ENCODE data around the gene NDFIP2.

DNA sequence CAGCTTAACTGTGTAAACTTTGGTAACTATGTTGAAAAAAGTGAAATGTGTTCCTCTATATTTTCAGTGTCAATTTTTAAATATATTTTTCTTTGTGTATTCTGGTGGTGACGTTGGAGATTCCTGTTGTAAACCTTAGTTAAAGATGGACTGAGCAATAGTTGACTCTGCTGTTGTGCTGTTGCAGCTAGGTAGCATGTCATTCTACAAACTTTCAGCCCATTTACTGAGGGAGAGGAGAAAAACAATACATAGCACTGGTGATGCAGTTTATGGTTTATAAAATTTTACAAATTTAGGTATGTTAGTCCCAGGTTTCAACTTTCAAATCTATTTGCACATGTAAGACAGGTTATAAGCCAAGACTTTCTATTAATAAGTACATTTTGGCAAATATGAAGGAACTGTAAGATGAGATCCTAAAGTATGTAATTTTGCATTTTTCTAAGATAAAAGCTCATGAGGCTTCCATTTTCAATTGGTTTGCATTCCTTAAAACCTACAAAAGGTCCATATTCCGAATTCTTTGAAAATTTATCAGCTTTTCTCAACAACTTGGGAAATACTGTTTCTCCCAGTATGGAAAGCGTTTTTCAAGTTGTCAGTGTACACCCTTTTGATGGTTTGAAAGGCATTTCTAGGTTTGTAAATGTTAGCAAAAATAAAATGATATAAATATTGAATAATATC, 1.5 kb downstream of the NDFIP2 start:
- TF ChIP-seq CTCF (conservative IDR thresholded peaks at IDR 0.05; ENCODE audit: low read length) (no peak), EZH2phosphoT487 (IDR thresholded peaks at IDR 0.05; ENCODE audit: borderline replicate concordance) (no peak)

Measured in Loucy (cell line).